WI38 (cell line): ENCODE results near the gene AHCYL2.

Source experiments
- H3K4me3 ChIP-seq: 2 replicates; pipeline ENCODE4 v1.5.1; 2011; ENCODE audit warnings: low read depth, mild to moderate bottlenecking, control low read depth, low read length
- TF ChIP-seq, protein P1 (sequence below): IDR thresholded peaks from 2 replicates; pipeline ENCODE4 v1.5.1; 2012; ENCODE audit warnings: low read depth, mild to moderate bottlenecking, control low read depth, low read length

Gene AHCYL2

GRCh38 chr7:129381710-129382484 lies 157.1 kb downstream of the AHCYL2 start:
- TF ChIP-seq, protein P1, sequence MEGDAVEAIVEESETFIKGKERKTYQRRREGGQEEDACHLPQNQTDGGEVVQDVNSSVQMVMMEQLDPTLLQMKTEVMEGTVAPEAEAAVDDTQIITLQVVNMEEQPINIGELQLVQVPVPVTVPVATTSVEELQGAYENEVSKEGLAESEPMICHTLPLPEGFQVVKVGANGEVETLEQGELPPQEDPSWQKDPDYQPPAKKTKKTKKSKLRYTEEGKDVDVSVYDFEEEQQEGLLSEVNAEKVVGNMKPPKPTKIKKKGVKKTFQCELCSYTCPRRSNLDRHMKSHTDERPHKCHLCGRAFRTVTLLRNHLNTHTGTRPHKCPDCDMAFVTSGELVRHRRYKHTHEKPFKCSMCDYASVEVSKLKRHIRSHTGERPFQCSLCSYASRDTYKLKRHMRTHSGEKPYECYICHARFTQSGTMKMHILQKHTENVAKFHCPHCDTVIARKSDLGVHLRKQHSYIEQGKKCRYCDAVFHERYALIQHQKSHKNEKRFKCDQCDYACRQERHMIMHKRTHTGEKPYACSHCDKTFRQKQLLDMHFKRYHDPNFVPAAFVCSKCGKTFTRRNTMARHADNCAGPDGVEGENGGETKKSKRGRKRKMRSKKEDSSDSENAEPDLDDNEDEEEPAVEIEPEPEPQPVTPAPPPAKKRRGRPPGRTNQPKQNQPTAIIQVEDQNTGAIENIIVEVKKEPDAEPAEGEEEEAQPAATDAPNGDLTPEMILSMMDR = no peak
- H3K4me3 ChIP-seq = no peak overlapping the region

- TF ChIP-seq, protein P1 = no peak
- H3K4me3 ChIP-seq = no peak overlapping the region
Observed at GRCh38 chr7:129383542-129384132, 158.8 kb downstream of the AHCYL2 start.

DNA sequence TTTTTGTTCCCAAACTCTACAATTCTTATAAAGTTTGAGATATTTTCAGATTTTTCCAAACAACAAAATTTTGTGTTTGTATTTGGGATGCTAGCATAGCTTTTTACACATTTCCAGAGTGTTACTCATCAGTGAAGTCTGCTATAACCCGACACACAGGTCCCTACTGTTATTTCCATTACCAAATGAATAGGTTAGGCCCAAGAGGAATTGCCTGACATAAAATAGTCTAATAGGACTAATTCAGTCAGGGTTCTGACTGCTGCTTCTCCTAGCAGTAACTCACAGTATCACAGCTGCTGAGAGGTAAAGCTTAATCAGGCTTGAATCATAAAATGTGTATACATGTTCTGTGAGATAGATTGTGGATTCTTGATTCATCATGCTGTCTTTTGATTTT lies 160.3 kb downstream of the AHCYL2 start:
- H3K4me3 ChIP-seq = no peak overlapping the region
- TF ChIP-seq, protein P1 = no peak

- TF ChIP-seq, protein P1 = no peak
- H3K4me3 ChIP-seq = no peak overlapping the region
Observed at GRCh38 chr7:129385598-129385997, 160.8 kb downstream of the AHCYL2 start.

GRCh38 chr7:129386506-129386905 lies 161.7 kb downstream of the AHCYL2 start:
- TF ChIP-seq, protein P1 = no peak
- H3K4me3 ChIP-seq = no peak overlapping the region

DNA sequence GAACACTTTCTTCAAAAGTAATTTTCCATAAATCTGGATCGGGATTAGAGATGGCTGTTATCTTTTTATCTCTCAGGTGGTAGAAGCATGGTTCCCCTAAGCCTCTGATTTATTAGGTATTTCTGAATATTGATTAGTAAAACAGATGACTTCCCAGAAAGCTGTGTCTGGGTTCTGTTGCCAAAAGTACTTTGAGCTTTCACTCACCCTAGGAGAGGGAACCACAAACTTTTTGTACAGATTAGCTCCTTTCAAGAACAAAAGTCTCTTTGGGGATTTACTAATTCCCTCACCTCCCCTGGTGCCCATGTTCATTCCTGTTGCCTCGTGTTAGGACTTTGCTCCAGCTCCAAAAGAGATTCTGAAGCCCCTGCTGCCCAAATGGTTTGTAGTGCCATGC lies 162.7 kb downstream of the AHCYL2 start:
- TF ChIP-seq, protein P1 = no peak

More for the DNA sequence above, 162.7 kb downstream of the AHCYL2 start:
- no peak overlapping the region for H3K4me3 ChIP-seq
